Measurements from ENCODE around the gene SLC1A1.

The SLC1A1 gene

DNA sequence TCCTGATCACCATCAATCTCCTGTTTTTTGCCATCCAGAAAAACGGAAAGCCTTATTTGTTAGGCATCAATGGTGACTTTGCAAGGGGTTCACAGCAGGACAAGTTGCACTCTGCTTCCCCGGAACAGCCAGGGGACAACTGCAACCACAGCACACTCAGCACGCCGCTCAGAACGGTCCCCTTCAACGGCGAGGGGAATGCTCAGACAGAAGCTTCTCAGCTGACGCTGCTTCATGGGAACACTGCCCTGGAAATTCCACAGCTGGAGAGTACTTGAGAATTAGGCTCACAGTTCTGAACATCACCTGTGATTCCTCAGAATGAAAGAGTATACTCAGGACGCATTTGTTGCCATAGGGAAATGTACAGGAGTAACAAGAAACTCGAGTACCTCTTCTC, 131.7 kb downstream of the SLC1A1 start:
- DNase-seq: no peak

DNA sequence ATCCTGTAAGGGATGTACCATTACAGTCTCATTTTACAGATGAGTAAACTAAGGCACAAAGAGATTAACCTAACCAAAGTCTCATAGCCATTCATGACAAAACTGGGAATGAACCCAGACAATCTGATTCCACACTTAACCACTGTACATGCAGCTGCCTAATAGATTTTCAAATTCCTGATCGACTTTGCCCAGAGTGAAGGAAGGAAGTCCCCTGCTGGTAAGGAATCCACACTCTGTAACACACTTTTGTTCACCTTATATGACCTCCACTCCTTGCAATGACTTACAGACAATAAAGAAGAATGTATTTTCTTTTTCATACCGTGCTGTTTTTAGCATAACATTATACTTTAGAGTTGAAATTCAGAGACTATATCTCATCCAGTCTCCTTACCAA, 140.6 kb downstream of the SLC1A1 start:
- no peak for DNase-seq
